DMS153 treated with DMSO at 0.1 percent for 48 hours (cell line): ENCODE data around the gene DLG2.
A peak's percentile ranks its signal among the peaks of the same experiment; 100 is the strongest.

ENCODE experiments used
- DNase-seq: peaks from one replicate; lab custom pipeline; 2025; ENCODE audit not compliant: unreplicated experiment; lab: John Stamatoyannopoulos, UW

DLG2 gene

GRCh38 chr11:84590106-84590505, 1037.0 kb downstream of the DLG2 start:
- DNase-seq, result no peak

- DNase-seq, result no peak
These were observed 1038.9 kb downstream of the DLG2 start for GRCh38 chr11:84588131-84588829.

- DNase-seq, result no peak
These were observed 1044.0 kb downstream of the DLG2 start for GRCh38 chr11:84583106-84583505.

- DNase-seq, result peak; percentile 24
These were observed 1046.1 kb downstream of the DLG2 start for GRCh38 chr11:84581083-84581482.

GRCh38 chr11:84580428-84580827, 1046.7 kb downstream of the DLG2 start:
- peak; percentile 22 for DNase-seq

- DNase-seq, result no peak
These were observed 1053.3 kb downstream of the DLG2 start for GRCh38 chr11:84573868-84574267.

GRCh38 chr11:84566671-84567070, 1060.5 kb downstream of the DLG2 start:
- DNase-seq, result no peak

- no peak for DNase-seq
These were observed 1062.3 kb downstream of the DLG2 start for GRCh38 chr11:84564867-84565184.

GRCh38 chr11:84564180-84564866, 1062.8 kb downstream of the DLG2 start:
- DNase-seq, result no peak

- DNase-seq, result no peak
These were observed 1063.8 kb downstream of the DLG2 start for GRCh38 chr11:84563356-84563755.

GRCh38 chr11:84560206-84560605, 1066.9 kb downstream of the DLG2 start:
- no peak for DNase-seq

GRCh38 chr11:84558085-84558905, 1068.8 kb downstream of the DLG2 start:
- peak; percentile 17 for DNase-seq

- no peak for DNase-seq
These were observed 1074.4 kb downstream of the DLG2 start for GRCh38 chr11:84552791-84553190.

GRCh38 chr11:84549217-84549616, 1077.9 kb downstream of the DLG2 start:
- DNase-seq, result no peak

GRCh38 chr11:84544566-84544965, 1082.6 kb downstream of the DLG2 start:
- no peak for DNase-seq

GRCh38 chr11:84543367-84544159, 1083.6 kb downstream of the DLG2 start:
- DNase-seq, result no peak

GRCh38 chr11:84541731-84542340, 1085.3 kb downstream of the DLG2 start:
- no peak for DNase-seq

GRCh38 chr11:84536456-84536855, 1090.7 kb downstream of the DLG2 start:
- DNase-seq, result no peak

- DNase-seq, result no peak
These were observed 1094.8 kb downstream of the DLG2 start for GRCh38 chr11:84532364-84532763.

GRCh38 chr11:84526250-84526649, 1100.9 kb downstream of the DLG2 start:
- no peak for DNase-seq
